ENCODE measurements around the gene PHKA2.

GRCh38 chrX:18883234-18883960 is 100.5 kb downstream of the PHKA2 start:
- no peak for TF ChIP-seq SP1 (IDR thresholded peaks at IDR 0.05)
- TF ChIP-seq ATF3 (IDR thresholded peaks at IDR 0.05), result no peak
- no peak for TF ChIP-seq CTCF (IDR thresholded peaks at IDR 0.05; ENCODE audit: low read depth, low read length, missing input control)
- TF ChIP-seq TAF1 (conservative IDR thresholded peaks at IDR 0.05), result no peak
- no peak for TF ChIP-seq RAD21 (IDR thresholded peaks at IDR 0.05)
- no peak for TF ChIP-seq FOXA1 (IDR thresholded peaks at IDR 0.05)
- no peak for TF ChIP-seq REST (IDR thresholded peaks at IDR 0.05)
- no peak for TF ChIP-seq MAX (IDR thresholded peaks at IDR 0.05)

All from liver (tissue), 3 donors.